Adrenal gland (tissue), 12 donors: ENCODE data around the gene CACNA1A. TPM values are rescaled to one million over a fixed set of nuclear protein-coding genes. Genes with fewer than 3 reads are reported as not detected.

Experiments used
- DNase-seq, 7 donors: peaks; one replicate each; pipeline ENCODE4 v3.0.0-alpha.2; 2019 to 2020
- H3K27ac ChIP-seq, 5 donors: fragments of 200-600 bp; sonication (generic) in 4 of 5; 1 replicate in 3 of 5; 2 replicates in 2 of 5; pipeline versions ENCODE4 v1.5.1 to v1.8.0; 2016 to 2020; ENCODE audit warnings: mild to moderate bottlenecking in 1 of 5
- H3K27me3 ChIP-seq: fragments of 200-600 bp; 2 replicates; pipeline ENCODE4 v1.8.0; 2021
- H3K36me3 ChIP-seq, 2 donors: fragments of 200-600 bp; replicated peaks in 1 of 2; 1 replicate in 1 of 2; 2 replicates in 1 of 2; pipeline versions ENCODE4 v1.5.1 to v1.8.0; 2018 to 2022
- H3K4me1 ChIP-seq, 2 donors: fragments of 200-600 bp; replicated peaks in 1 of 2; 1 replicate in 1 of 2; 2 replicates in 1 of 2; pipeline versions ENCODE4 v1.5.1 to v1.8.0; 2018 to 2021
- H3K4me3 ChIP-seq, 4 donors: fragments of 200-600 bp; sonication (generic) in 3 of 4; one replicate each; pipeline ENCODE4 v1.5.1; 2016 to 2018
- H3K9me3 ChIP-seq, 3 donors: fragments of 200-600 bp; sonication (generic) in 1 of 3; replicated peaks in 1 of 3; 1 replicate in 2 of 3; 2 replicates in 1 of 3; pipeline versions ENCODE4 v1.5.1 to v1.8.0; 2016 to 2021
- CTCF ChIP-seq, 6 experiments: fragments of 450-650 bp in 4 of 6; fragments of 200-600 bp in 2 of 6; sonication (generic) in 1 of 6; IDR thresholded peaks; 1 replicate in 5 of 6; 2 replicates in 1 of 6; pipeline versions ENCODE4 v1.5.1 to v1.8.0; 2016 to 2021; ENCODE audit warnings: antibody characterized with exemption in 6 of 6, mild to moderate bottlenecking in 2 of 6, moderate library complexity in 1 of 6
- POLR2A ChIP-seq, 2 donors: fragments of 450-650 bp; IDR thresholded peaks; one replicate each; pipeline ENCODE4 v1.6.1; 2017; ENCODE audit warnings: antibody characterized with exemption in 2 of 2, mild to moderate bottlenecking in 2 of 2, moderate library complexity in 1 of 2
- WGBS, 4 donors: extraction: QIAGEN DNeasy Blood & Tissue Kit in 2 of 4; methylation state at CpG; one replicate each; pipeline versions ENCODE4 v1.1.5 to v1.1.7; 2013 to 2017; 5-methylcytosine and 5-hydroxymethylcytosine counted together
- intact Hi-C, 2 donors: fragments of 100-400 bp; cut with DNase I; formaldehyde crosslinking; loops; one replicate each; pipeline versions ENCODE4 v1.14.1 to v1.15.0; 2022 to 2023
- polyA plus RNA-seq, 3 donors: library from polyadenylated mRNA; stranded (reverse); fragments of 200-250 nt in 2 of 3; fragments of 350-450 nt in 1 of 3; fragmentation: Illumina TruSeq in 1 of 3; extraction: RNeasy Lipid Tissue Mini Kit (QIAGEN cat#74804) in 1 of 3; gene quantifications; one replicate each; pipeline ENCODE4 v1.2.3, GENCODE V29; 2013 to 2014
- total RNA-seq, 9 donors: library from RNA; depleted of rRNA in 4 of 9; stranded (reverse); fragments of >200 nt in 4 of 9; fragments of 120-200 nt in 1 of 9; fragmentation: NEBNext Ultra II Directional in 1 of 9; extraction: Animal tissue kit (Norgen Biotek cat#: 25700) in 1 of 9; gene quantifications; one replicate each; pipeline versions ENCODE4 v1.1.0 to v1.2.4, GENCODE V29; 2013 to 2023
- donor health status: healthy with polysubstance abuse.
- donor health status: Bipolar disorder and iron deficiency.
- donor health status: DM: yes; HTN: yes; CAD: no.
- donor health status: DM: no; HTN: no; CAD: no.
- donor health status: DM: no; HTN: no; CAD: no.
- donor health status: DM: yes; HTN: yes; CAD: no.

The CACNA1A gene
- total and polyA plus RNA-seq, 12 donors = 0.28 to 35.4 (median 2.8) TPM; not detected in 1

GRCh38 chr19:13241231-13242104 is 264.8 kb downstream of the CACNA1A start:
- H3K27me3 ChIP-seq = peaks cover 6% of the 10 kb centered on the region
- intact Hi-C loops = no loop called here
- no peaks in the 10 kb centered on the region for H3K36me3 ChIP-seq
- no peak for DNase-seq
- no peaks in the 10 kb centered on the region for H3K4me1 ChIP-seq
- TF ChIP-seq CTCF (IDR thresholded peaks at IDR 0.05) (no peak), POLR2A (IDR thresholded peaks at IDR 0.05) (no peak)
- H3K4me3 ChIP-seq = no peak overlapping the region
- 69 to 76% (median 73%) methylated on average over 24 to 25 of the region's 25 CpGs for WGBS, 4 donors
- H3K9me3 ChIP-seq = no peaks in the 10 kb centered on the region
- no peak overlapping the region for H3K27ac ChIP-seq

DNA sequence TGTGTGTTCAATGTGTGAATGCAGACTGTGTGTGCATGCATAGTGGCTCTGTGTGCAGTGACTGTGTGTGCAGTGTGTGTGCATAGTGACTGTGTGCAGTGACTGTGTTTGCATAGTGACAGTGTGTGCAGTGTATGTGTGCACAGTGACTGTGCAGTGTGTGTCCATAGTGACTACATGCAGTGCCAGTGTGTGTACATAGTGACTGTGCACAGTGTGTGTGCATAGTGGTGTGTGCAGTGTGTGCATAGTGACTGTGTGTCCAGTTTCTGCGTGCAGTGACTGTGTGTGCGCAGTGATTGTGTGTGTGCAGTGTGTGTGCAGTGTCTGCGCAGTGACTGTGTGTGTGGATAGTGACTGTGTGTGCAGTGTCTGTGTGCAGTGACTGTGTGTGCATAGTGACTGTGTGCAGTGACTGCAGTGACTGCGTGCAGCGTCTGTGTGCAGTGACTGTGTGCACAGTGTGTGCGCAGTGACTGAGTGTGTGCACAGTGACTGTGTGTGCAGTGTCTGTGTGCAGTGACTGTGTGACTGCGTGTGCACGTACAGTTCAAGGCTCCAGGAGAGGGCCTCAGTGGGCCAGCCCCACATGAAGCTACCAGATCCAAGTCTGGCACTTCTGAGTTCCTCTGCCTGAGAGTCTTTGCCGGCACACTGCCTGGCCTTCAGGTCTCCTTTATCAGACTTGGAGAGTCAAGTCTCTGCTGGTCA is 265.8 kb downstream of the CACNA1A start:
- no peak overlapping the region for H3K27ac ChIP-seq
- H3K36me3 ChIP-seq = no peaks in the 10 kb centered on the region
- 55 to 74% (median 61%) methylated on average over 8 to 9 of the region's 9 CpGs for WGBS, 4 donors
- peaks cover 6% of the 10 kb centered on the region for H3K27me3 ChIP-seq
- H3K4me1 ChIP-seq = no peaks in the 10 kb centered on the region
- no peak for TF ChIP-seq CTCF (IDR thresholded peaks at IDR 0.05)
- TF ChIP-seq POLR2A (IDR thresholded peaks at IDR 0.05) = no peak
- H3K9me3 ChIP-seq = no peaks in the 10 kb centered on the region
- DNase-seq = no peak
- H3K4me3 ChIP-seq = no peak overlapping the region
- intact Hi-C loops = no loop called here

GRCh38 chr19:13238891-13239534 is 267.3 kb downstream of the CACNA1A start:
- Histone ChIP-seq H3K4me3 (no peak overlapping the region), H3K4me1 (no peaks in the 10 kb centered on the region), H3K27me3 (peaks cover 1% of the 10 kb centered on the region), H3K36me3 (no peaks in the 10 kb centered on the region), H3K27ac (no peak overlapping the region), H3K9me3 (no peaks in the 10 kb centered on the region)
- intact Hi-C loops = no loop called here
- DNase-seq = no peak
- no peak for TF ChIP-seq CTCF (IDR thresholded peaks at IDR 0.05)
- TF ChIP-seq POLR2A (IDR thresholded peaks at IDR 0.05) = no peak
- 75 to 81% (median 77%) methylated on average over 13 of the region's 13 CpGs for WGBS, 4 donors

GRCh38 chr19:13234518-13234917 is 271.8 kb downstream of the CACNA1A start:
- H3K27ac ChIP-seq = no peak overlapping the region
- intact Hi-C loops = no loop called here
- H3K4me3 ChIP-seq = no peak overlapping the region
- H3K36me3 ChIP-seq = no peaks in the 10 kb centered on the region
- DNase-seq = peak in 4 of 7 donors; percentile 36 to 59 (median 42)
- WGBS, 4 donors = 12 to 29% (median 20%) methylated on average over 13 of the region's 13 CpGs
- H3K27me3 ChIP-seq = no peaks in the 10 kb centered on the region
- no peaks in the 10 kb centered on the region for H3K4me1 ChIP-seq
- no peaks in the 10 kb centered on the region for H3K9me3 ChIP-seq
- TF ChIP-seq POLR2A (IDR thresholded peaks at IDR 0.05) (no peak), CTCF (IDR thresholded peaks at IDR 0.05) (peak in 4 of 6 experiments; percentile 5 to 60 (median 48))
